H1 (cell line): ENCODE measurements around the gene GDF9. TPM values are rescaled to one million over a fixed set of nuclear protein-coding genes. Genes with fewer than 3 reads are reported as not detected.

Experiments
- CTCF ChIA-PET: fragments of 300-600 bp; sonication (Branson Sonifier 250); formaldehyde crosslinking; loops from one replicate; lab custom pipeline; 2021; ENCODE audit not compliant: partially characterized antibody; lab: Charles Lee
- POLR2A ChIA-PET: fragments of 300-600 bp; sonication (Branson Sonifier 250); formaldehyde crosslinking; loops from one replicate; lab custom pipeline; 2021; ENCODE audit warnings: inconsistent platforms; ENCODE audit not compliant: partially characterized antibody; lab: Charles Lee
- DNase-seq, 2 experiments: peaks; one replicate each; pipeline versions ENCODE4 v3.0.0 to v3.0.0-alpha.2; 2010 to 2022; ENCODE audit warnings: low spot score in 2 of 2, low read depth in 1 of 2, mixed read lengths in 1 of 2
- FAIRE-seq: peaks from 2 replicates; lab custom pipeline; 2011; peaks lifted over from hg19 to GRCh38; lab: Jason Lieb, UNC
- H2AFZ ChIP-seq: 2 replicates; pipeline ENCODE4 v1.8.1; 2012; ENCODE audit warnings: low read length, inconsistent platforms
- H2AK5ac ChIP-seq: 2 replicates; pipeline ENCODE4 v1.6.1; 2013; ENCODE audit warnings: low read depth, low read length
- H2BK120ac ChIP-seq: replicated peaks from 2 replicates; pipeline ENCODE3; 2013; ENCODE audit warnings: low read depth, low read length, inconsistent platforms
- H2BK12ac ChIP-seq: 2 replicates; pipeline ENCODE4 v1.6.1; 2013; ENCODE audit warnings: low read depth, low read length
- H2BK15ac ChIP-seq: 2 replicates; pipeline ENCODE4 v1.6.1; 2013; ENCODE audit warnings: low read length
- H2BK20ac ChIP-seq: 2 replicates; pipeline ENCODE4 v1.6.1; 2013; ENCODE audit warnings: low read length
- H2BK5ac ChIP-seq: 2 replicates; pipeline ENCODE4 v1.6.1; 2013; ENCODE audit warnings: low read depth, low read length
- H3K14ac ChIP-seq: 2 replicates; pipeline ENCODE4 v1.6.1; 2013; ENCODE audit warnings: inconsistent platforms; ENCODE audit not compliant: insufficient read length
- H3K18ac ChIP-seq: 2 replicates; pipeline ENCODE4 v1.6.1; 2013; ENCODE audit warnings: low read length; ENCODE audit errors: extremely low read depth
- H3K23ac ChIP-seq: 2 replicates; pipeline ENCODE4 v1.6.1; 2013; ENCODE audit warnings: inconsistent platforms; ENCODE audit not compliant: insufficient read length
- H3K23me2 ChIP-seq: 2 replicates; pipeline ENCODE4 v1.6.1; 2013; ENCODE audit warnings: low read depth, low read length
- H3K27ac ChIP-seq: 2 replicates; pipeline ENCODE4 v1.6.1; 2011; ENCODE audit warnings: low read depth, low read length, inconsistent platforms
- H3K27me3 ChIP-seq, 4 experiments: replicated peaks in 1 of 4; 1 replicate in 1 of 4; 2 replicates in 3 of 4; pipeline versions ENCODE4 v1.6.1 to v1.8.1; 2011 to 2013; ENCODE audit warnings: low read length in 3 of 4, mild to moderate bottlenecking in 3 of 4, inconsistent platforms in 2 of 4, mixed read lengths in 2 of 4, moderate library complexity in 1 of 4; ENCODE audit not compliant: control insufficient read depth in 3 of 4, insufficient read depth in 3 of 4; ENCODE audit errors: extremely low read depth in 1 of 4
- H3K36me3 ChIP-seq, 4 experiments: 2 replicates each; pipeline versions ENCODE4 v1.6.1 to v1.8.1; 2011 to 2013; ENCODE audit warnings: mild to moderate bottlenecking in 4 of 4, low read length in 3 of 4, moderate library complexity in 2 of 4, control low read depth in 1 of 4, inconsistent platforms in 1 of 4; ENCODE audit not compliant: insufficient read depth in 4 of 4, control insufficient read depth in 2 of 4
- H3K4ac ChIP-seq: replicated peaks from 2 replicates; pipeline ENCODE3; 2013; ENCODE audit warnings: low read length, low read depth, mixed read lengths, inconsistent platforms; ENCODE audit not compliant: insufficient read length
- H3K4me1 ChIP-seq, 4 experiments: replicated peaks in 1 of 4; 1 replicate in 1 of 4; 2 replicates in 3 of 4; pipeline versions ENCODE4 v1.6.1 to v1.8.1; 2011 to 2013; ENCODE audit warnings: low read length in 3 of 4, inconsistent platforms in 2 of 4, mixed read lengths in 1 of 4; ENCODE audit not compliant: insufficient read depth in 4 of 4, control insufficient read depth in 3 of 4
- H3K4me2 ChIP-seq, 2 experiments: 2 replicates each; pipeline versions ENCODE4 v1.6.1 to v1.8.1; 2011 to 2013; ENCODE audit warnings: low read depth in 2 of 2, low read length in 2 of 2, control low read depth in 1 of 2, inconsistent platforms in 1 of 2, mild to moderate bottlenecking in 1 of 2; ENCODE audit not compliant: insufficient read depth in 1 of 2
- H3K4me3 ChIP-seq, 4 experiments: fragments of 200-600, 300-600 bp in 1 of 4; sonication (generic), shearing (Covaris generic), sonication (Bioruptor Twin) in 1 of 4; 2 replicates each; pipeline versions ENCODE4 v1.5.1 to v1.8.1; 2011 to 2016; ENCODE audit warnings: low read length in 4 of 4, low read depth in 3 of 4, control low read depth in 2 of 4, inconsistent platforms in 2 of 4, mild to moderate bottlenecking in 2 of 4, mixed read lengths in 1 of 4, moderate library complexity in 1 of 4; ENCODE audit not compliant: insufficient read depth in 2 of 4; ENCODE audit errors: extremely low read depth in 1 of 4
- H3K56ac ChIP-seq: replicated peaks from 2 replicates; pipeline ENCODE3; 2013; ENCODE audit warnings: low read depth, mild to moderate bottlenecking, mixed read lengths, low read length, inconsistent platforms; ENCODE audit not compliant: insufficient read length
- H3K79me1 ChIP-seq: 2 replicates; pipeline ENCODE4 v1.6.1; 2013; ENCODE audit warnings: low read depth, low read length, control low read depth
- H3K79me2 ChIP-seq, 2 experiments: 2 replicates each; pipeline versions ENCODE4 v1.6.1 to v1.8.1; 2012 to 2013; ENCODE audit warnings: low read length in 2 of 2, mild to moderate bottlenecking in 2 of 2, inconsistent platforms in 1 of 2; ENCODE audit not compliant: insufficient read depth in 2 of 2, control insufficient read depth in 1 of 2
- H3K9ac ChIP-seq, 4 experiments: replicated peaks in 1 of 4; 1 replicate in 1 of 4; 2 replicates in 3 of 4; pipeline versions ENCODE4 v1.6.1 to v1.8.1; 2011 to 2013; ENCODE audit warnings: low read depth in 3 of 4, low read length in 3 of 4, control low read depth in 2 of 4, mild to moderate bottlenecking in 2 of 4, moderate library complexity in 2 of 4, inconsistent platforms in 1 of 4; ENCODE audit errors: extremely low read depth in 1 of 4
- H3K9me3 ChIP-seq, 2 experiments: 2 replicates each; pipeline versions ENCODE4 v1.6.1 to v1.8.1; 2012 to 2013; ENCODE audit warnings: mild to moderate bottlenecking in 2 of 2, moderate library complexity in 2 of 2, control low read depth in 1 of 2, inconsistent platforms in 1 of 2, low read depth in 1 of 2, low read length in 1 of 2, mixed read lengths in 1 of 2; ENCODE audit not compliant: insufficient read depth in 2 of 2
- H4K20me1 ChIP-seq, 2 experiments: replicated peaks in 1 of 2; 2 replicates each; pipeline versions ENCODE3 to v1.8.1; 2011 to 2013; ENCODE audit warnings: inconsistent platforms in 2 of 2, low read length in 2 of 2, mild to moderate bottlenecking in 1 of 2; ENCODE audit not compliant: insufficient read depth in 2 of 2, control insufficient read depth in 1 of 2
- H4K5ac ChIP-seq: 2 replicates; pipeline ENCODE4 v1.6.1; 2013; ENCODE audit warnings: low read length, low read depth, mixed read lengths, inconsistent platforms; ENCODE audit not compliant: insufficient read length
- H4K8ac ChIP-seq: 2 replicates; pipeline ENCODE4 v1.8.0; 2013; ENCODE audit warnings: mild to moderate bottlenecking, moderate library complexity, low read length, inconsistent platforms; ENCODE audit not compliant: insufficient read depth; ENCODE audit errors: extremely low read depth
- H4K91ac ChIP-seq: replicated peaks from 2 replicates; pipeline ENCODE3; 2013; ENCODE audit warnings: low read length, mixed read lengths, inconsistent platforms; ENCODE audit not compliant: insufficient read length
- CEBPB ChIP-seq: IDR thresholded peaks from 2 replicates; pipeline ENCODE4 v1.6.1; 2012; ENCODE audit warnings: low read depth, low read length
- CHD2 ChIP-seq: IDR thresholded peaks from 2 replicates; pipeline ENCODE4 v1.6.1; 2012; ENCODE audit warnings: low read length, improper control_type of control experiment
- GABPA ChIP-seq: IDR thresholded peaks from 2 replicates; pipeline ENCODE4 v1.6.1; 2011; ENCODE audit warnings: mild to moderate bottlenecking, low read length, moderate library complexity, borderline replicate concordance; ENCODE audit not compliant: insufficient read depth
- POLR2AphosphoS5 ChIP-seq: IDR thresholded peaks from 2 replicates; pipeline ENCODE4 v1.6.1; 2011; ENCODE audit warnings: low read depth, low read length
- SIN3A ChIP-seq, 2 experiments: IDR thresholded peaks in 1 of 2; conservative IDR thresholded peaks in 1 of 2; 2 replicates each; pipeline ENCODE4 v1.6.1; 2011 to 2012; ENCODE audit warnings: low read length in 2 of 2, improper control_type of control experiment in 1 of 2, low read depth in 1 of 2, mild to moderate bottlenecking in 1 of 2
- SIX5 ChIP-seq: IDR thresholded peaks from 2 replicates; pipeline ENCODE4 v1.6.1; 2011; ENCODE audit warnings: mild to moderate bottlenecking, low read depth, low read length
- SP4 ChIP-seq: IDR thresholded peaks from 2 replicates; pipeline ENCODE4 v1.6.1; 2012; ENCODE audit warnings: low read length, inconsistent platforms
- TEAD4 ChIP-seq: IDR thresholded peaks from 2 replicates; pipeline ENCODE4 v1.6.1; 2012; ENCODE audit warnings: low read depth, low read length, inconsistent platforms, mixed read lengths
- WGBS, 2 experiments: shearing (Covaris generic) in 1 of 2; methylation state at CpG; one replicate each; pipeline versions ENCODE4 v1.1.6 to v1.1.7; 2013 to 2015; ENCODE audit warnings: low lambda C conversion rate in 2 of 2, mixed read lengths in 2 of 2, inconsistent platforms in 1 of 2, low coverage in 1 of 2, missing lambda C conversion rate in 1 of 2; ENCODE audit not compliant: insufficient replicate concordance in 2 of 2, insufficient coverage in 1 of 2, insufficient read length in 1 of 2; ENCODE audit errors: extremely low coverage in 1 of 2, missing lambda C conversion rate in 1 of 2; 5-methylcytosine and 5-hydroxymethylcytosine counted together
- polyA plus RNA-seq, 7 experiments: library from polyadenylated mRNA; depleted of rRNA in 3 of 7; stranded (reverse) in 5 of 7; unstranded in 2 of 7; fragments of >200 nt in 5 of 7; fragments of 200-250 nt in 2 of 7; gene quantifications; 1 replicate in 5 of 7; 2 replicates in 1 of 7; 4 replicates in 1 of 7; pipeline versions ENCODE4 v1.2.1 to v1.2.3, GENCODE V29; 2011 to 2013; ENCODE audit warnings: missing spikeins in 2 of 7, mixed read lengths in 2 of 7
- total RNA-seq: library from RNA; stranded (reverse); fragmentation: NEBNext Ultra II Directional; extraction: Animal tissue kit (Norgen Biotek cat#: 25700); gene quantifications from 2 replicates; pipeline ENCODE4 v1.2.1, GENCODE V29; 2021

Gene GDF9
- total and polyA plus RNA-seq, 2 of the 8 experiments (the other 6 are each of a cell fraction or from before 2014, with no cell fraction given) = 0.14 TPM; not detected in 1

DNA sequence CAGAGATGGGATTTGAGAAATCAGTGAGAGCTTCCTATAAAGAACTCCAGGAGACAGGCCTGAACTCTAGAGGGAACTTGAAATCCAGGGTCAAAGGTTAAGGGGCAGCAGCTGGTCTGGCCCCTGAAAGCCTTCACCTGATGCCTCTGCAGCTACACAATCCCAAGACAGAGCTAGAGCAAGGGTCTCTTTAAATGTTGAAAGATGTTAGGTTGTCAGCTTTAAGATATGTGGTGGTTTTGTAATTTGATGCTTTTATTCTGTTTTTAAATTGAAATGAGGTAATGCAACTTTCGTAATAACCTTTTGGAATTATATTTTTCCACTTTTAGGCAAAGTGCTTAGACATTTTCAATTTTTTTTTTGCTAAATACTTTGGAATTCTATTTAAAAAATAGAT is 50.8 kb downstream of the GDF9 start:
- no peak overlapping the region for H3K27ac ChIP-seq
- DNase-seq (no peak), FAIRE-seq (no peak)
- peaks cover 0 to 9% of the 10 kb centered on the region in 2 experiments; a peak in 2 of 4 replicates for H3K9me3 ChIP-seq
- no peak overlapping the region for H2BK120ac ChIP-seq
- H2BK5ac ChIP-seq = no peak overlapping the region
- peaks cover 0 to 3% (median 0%) of the 10 kb centered on the region in 4 experiments; a peak in 2 of 7 replicates for H3K4me1 ChIP-seq
- H4K5ac ChIP-seq = no peak overlapping the region
- H3K79me2 ChIP-seq = no peaks in the 10 kb centered on the region
- H3K23me2 ChIP-seq = peaks cover 4% of the 10 kb centered on the region; the same call in 1 of the 2 replicates
- peaks cover 0 to 4% (median 0%) of the 10 kb centered on the region in 4 experiments; a peak in 1 of 8 replicates for H3K36me3 ChIP-seq
- POLR2A ChIA-PET = interaction anchor here (0.6 to 3.2 kb wide), 4 partner anchors 8 to 1387 kb away, joined by 3 to 30 read pairs (median 10); no protein-coding TSS in a partner anchor
- WGBS, 2 experiments = 96% methylated on average over 1 of the region's 1 CpG; no CpG with 5 or more reads in 1 of the 2 experiments
- H4K91ac ChIP-seq = no peak overlapping the region
- peaks cover 34 to 54% (median 46%) of the 10 kb centered on the region in 4 experiments for H3K27me3 ChIP-seq
- peaks cover 0 to 5% of the 10 kb centered on the region in 2 experiments for H4K20me1 ChIP-seq
- no peaks in the 10 kb centered on the region for H3K79me1 ChIP-seq
- H4K8ac ChIP-seq = no peak overlapping the region
- H3K14ac ChIP-seq = no peak overlapping the region
- no peak overlapping the region for H2AFZ ChIP-seq
- H3K23ac ChIP-seq = no peak overlapping the region
- no peak overlapping the region for H3K4me2 ChIP-seq
- H3K4ac ChIP-seq = no peak overlapping the region
- H2AK5ac ChIP-seq = no peak overlapping the region
- CTCF ChIA-PET = interaction anchor here (0.8 to 3.2 kb wide), 11 partner anchors 8 to 288 kb away, joined by 4 to 19 read pairs (median 5); partner anchors contain the start of genes CCNI2, GDF9 and UQCRQ
- no peak overlapping the region for H2BK12ac ChIP-seq
- no peak overlapping the region for H3K56ac ChIP-seq
- H3K4me3 ChIP-seq = no peak overlapping the region
- no peak overlapping the region for H3K18ac ChIP-seq
- no peak overlapping the region for H2BK20ac ChIP-seq
- no peak for TF ChIP-seq CHD2
- TF ChIP-seq GABPA = no peak
- TF ChIP-seq TEAD4 = no peak
- no peak for TF ChIP-seq SIX5
- TF ChIP-seq CEBPB = no peak
- TF ChIP-seq POLR2AphosphoS5 = no peak
- TF ChIP-seq SIN3A (conservative IDR thresholded peaks at IDR 0.05 in 1 of 2, IDR thresholded peaks at IDR 0.05 in 1 of 2; ENCODE audit: low read depth in 1 of 2, low read length in 2 of 2) = no peak
- TF ChIP-seq SP4 = no peak
- H2BK15ac ChIP-seq = no peak overlapping the region
- no peak overlapping the region for H3K9ac ChIP-seq
